Fibroblast of skin of abdomen (primary cell): ENCODE measurements around the gene OPCML.

Source experiments
- DNase-seq: peaks from one replicate; pipeline ENCODE4 v3.0.0-alpha.2; 2013

Gene OPCML

GRCh38 chr11:132523929-132524328 is 1008.4 kb downstream of the OPCML start:
- no peak for DNase-seq

GRCh38 chr11:132520199-132520598 is 1012.1 kb downstream of the OPCML start:
- DNase-seq = peak; percentile 79

DNA sequence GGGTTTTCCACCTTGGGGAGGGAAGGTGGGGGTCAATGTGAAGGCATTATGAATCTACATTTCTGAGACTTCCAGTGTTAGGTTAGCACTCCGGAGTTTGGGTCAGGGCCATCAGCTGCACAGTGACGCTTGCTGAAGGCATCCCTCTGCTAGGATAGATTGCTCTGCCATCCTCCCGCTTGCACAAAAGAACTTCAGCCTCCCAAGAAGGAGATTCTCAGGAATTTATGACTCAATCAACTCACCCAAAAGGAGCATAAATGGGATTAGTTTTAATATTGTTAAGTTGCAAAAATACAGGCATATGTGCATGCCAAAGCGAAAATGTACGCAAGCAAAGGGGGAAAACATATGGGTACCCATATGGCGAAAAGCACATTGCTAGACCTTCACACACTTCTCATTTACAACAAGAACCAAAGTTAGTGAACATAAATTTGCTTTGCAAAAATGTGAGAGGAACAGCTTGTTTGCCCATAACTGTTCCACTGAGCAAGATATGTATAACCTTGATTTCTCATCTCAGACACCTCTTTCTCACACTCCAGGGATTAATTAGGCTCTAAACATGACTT is 1013.0 kb downstream of the OPCML start:
- DNase-seq = peak; percentile 92

DNA sequence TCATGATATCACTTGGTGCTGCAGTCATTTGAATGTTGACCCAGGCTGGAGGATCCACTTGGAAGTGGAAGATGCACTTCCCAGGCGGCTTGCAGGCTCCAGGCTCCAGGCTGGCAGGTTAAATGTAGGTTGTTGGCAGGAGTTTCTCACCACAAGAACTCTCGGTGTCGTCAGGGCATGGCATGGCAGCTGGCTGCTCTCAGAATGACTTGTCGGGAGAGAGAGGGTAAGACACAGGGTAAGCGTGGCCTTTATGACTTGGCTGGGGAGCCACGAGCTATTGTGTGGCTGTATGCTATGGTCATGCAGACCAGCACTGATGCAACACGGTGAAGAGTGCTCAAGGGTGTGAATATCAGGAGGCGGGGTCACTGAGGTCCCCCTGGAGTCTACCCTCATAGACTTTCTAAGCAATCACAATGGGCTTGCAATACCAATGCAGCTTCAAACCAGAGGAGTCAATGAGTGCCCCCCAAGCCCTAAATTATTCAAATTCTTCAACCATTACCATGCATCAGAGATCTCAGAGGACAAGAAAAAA is 1027.7 kb downstream of the OPCML start:
- no peak for DNase-seq

GRCh38 chr11:132501356-132501755 is 1030.9 kb downstream of the OPCML start:
- no peak for DNase-seq

DNA sequence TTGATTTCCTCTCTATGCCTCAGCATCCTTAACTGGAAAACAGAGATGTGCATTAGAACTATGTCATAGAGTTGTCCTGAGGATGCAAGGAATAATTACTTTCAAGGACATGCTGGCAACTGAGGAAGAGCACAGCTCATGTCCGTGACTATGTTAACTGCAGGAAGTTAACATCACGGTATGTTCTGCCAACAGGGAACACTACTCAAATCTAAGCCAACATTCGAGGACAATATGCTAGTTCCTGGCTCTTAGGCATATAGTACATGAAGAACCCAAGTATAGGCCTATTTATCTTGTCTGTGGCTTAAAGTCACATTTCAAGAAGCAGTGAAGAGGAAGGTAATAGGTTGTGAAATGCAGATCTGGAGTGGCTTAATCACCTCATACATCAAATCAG is 1032.6 kb downstream of the OPCML start:
- no peak for DNase-seq

DNA sequence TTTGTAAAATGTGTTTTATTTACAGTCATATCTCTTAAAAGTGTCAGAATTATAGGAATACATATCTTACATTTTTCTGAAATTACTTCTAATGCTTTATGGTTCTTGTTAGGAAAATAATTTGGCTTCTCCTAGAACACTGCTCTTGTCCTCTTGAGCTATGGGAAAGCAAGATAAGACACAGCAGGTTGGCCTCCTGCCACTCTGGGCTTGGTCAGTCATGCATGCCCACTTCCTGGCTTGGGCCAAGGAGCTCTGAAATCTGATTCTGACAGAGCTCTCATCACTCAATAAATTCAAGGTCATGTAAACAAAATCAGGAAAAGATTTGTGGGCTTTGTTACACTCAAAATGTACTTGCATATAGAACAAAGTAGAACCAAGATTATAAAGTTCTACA is 1036.0 kb downstream of the OPCML start:
- DNase-seq = peak; percentile 28

DNA sequence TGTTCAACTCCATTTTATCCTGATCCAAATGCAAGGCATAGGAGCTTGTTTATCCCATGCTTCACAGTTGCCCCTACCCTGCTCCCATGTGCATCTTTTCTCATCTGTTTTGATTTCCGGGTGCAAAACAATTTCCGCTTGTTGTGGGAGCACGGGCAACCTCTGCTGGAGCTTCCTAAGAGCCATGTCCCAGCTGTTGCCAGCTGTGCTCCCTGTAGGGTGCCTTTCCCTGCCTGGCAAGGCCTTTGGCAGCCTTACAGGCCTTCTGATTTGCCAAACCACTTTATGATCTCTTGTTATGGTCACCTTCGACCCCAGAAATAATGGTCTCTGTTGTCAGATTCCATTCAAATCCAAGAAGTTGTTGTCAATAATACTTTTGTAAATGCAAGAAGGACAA is 1038.5 kb downstream of the OPCML start:
- DNase-seq = no peak

DNA sequence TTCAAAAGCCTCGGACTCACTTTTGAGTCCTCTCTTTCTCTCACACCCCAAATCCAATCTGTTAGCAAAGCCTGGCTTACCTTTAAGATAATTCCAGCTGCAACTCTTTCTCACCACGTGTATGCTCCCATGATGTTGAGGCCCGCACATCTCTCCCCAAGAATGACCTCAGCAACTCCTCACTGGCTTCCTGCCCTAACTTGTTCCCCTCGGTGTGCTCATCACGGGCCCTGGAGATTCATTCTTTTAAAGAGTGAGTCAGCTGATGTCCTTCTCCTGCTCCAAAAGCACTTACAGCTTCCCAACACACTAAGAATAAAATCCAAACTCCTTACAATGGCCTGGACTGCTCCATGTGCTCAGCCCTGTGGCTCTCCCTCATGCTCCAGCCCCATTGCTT is 1041.3 kb downstream of the OPCML start:
- peak; percentile 76 for DNase-seq

GRCh38 chr11:132486060-132486459 is 1046.2 kb downstream of the OPCML start:
- no peak for DNase-seq

DNA sequence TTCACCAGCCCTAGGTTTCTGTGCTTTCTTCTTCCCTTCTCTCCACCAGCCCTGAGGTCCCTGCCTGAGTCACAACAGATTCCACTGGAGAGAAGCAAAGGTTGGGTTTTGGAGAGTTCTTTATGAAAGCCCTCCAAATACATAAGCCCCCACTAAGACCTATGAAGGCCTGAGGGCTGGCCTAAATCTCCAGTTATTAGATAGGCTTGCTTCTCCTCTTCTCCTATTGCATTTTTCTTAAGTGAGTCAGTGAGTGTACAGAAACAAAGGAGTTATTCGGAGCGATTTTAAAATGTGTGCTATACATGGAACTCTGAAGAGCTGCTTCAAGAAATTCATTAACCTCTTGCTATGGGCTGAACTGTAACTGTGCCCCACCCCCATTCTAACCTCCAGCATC is 1057.3 kb downstream of the OPCML start:
- DNase-seq = peak; percentile 55

- DNase-seq = peak; percentile 58
Observed at GRCh38 chr11:132472411-132473172, 1059.7 kb downstream of the OPCML start.

DNA sequence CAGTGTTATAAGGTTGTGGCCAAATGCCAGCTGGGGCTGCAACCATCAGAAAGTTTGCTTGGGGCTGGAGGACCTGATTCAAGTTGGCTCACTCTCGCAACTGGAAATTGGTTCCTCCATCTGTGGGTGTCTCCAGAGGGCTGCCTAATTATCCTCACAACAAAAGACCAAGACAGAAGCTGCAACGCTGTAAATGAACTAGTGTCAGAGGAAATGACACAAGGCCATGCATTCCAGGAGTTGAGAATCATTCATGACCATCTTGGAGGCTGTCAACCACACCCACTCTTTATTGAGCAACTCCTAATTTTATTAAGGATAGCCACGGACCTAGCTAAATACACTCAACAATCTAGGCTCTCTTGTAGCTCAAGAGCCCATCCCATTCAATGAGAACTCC is 1060.8 kb downstream of the OPCML start:
- DNase-seq = peak; percentile 78

DNA sequence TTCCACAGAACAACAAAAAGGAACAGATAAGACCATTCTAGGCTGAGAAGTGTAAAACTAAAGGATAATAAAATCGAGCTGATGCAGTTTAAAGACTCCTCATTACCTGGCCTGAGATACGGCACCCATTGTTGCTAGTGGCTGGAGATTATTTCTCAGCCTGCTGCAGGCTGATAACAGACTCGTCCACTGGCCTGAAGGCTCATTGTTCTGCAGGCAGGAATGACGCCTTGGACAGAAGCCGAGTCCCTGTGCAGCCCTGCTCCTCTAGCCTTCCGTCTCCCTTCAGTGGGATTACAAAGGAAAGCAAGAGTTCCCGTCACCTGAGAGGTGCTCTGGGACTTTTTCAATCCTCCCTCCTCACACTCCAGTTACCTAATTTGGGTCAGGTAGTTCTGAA is 1065.3 kb downstream of the OPCML start:
- DNase-seq = no peak

- peak; percentile 14 for DNase-seq
Observed at GRCh38 chr11:132464939-132465338, 1067.4 kb downstream of the OPCML start.

GRCh38 chr11:132464003-132464342 is 1068.3 kb downstream of the OPCML start:
- DNase-seq = peak; percentile 68

GRCh38 chr11:132463295-132464002 is 1068.9 kb downstream of the OPCML start:
- no peak for DNase-seq

DNA sequence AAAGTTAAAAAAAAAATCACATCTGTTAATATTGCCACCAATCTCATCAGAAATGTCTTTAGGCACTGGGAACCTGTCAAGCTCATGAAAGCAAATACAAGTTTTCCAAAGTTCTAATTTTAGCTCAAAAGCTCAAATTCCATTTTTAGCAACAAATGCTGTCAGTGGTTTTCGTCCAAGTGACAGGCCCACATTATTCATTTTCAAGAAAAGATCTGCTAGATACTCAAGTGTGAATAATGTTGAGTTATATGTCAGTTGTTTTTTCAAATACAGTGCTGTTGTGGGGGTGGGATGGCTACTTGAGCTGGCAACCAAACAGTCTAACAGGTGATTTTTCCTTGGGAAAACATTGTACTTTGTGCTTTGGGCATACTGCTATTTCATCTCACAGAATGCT is 1072.6 kb downstream of the OPCML start:
- DNase-seq = no peak

DNA sequence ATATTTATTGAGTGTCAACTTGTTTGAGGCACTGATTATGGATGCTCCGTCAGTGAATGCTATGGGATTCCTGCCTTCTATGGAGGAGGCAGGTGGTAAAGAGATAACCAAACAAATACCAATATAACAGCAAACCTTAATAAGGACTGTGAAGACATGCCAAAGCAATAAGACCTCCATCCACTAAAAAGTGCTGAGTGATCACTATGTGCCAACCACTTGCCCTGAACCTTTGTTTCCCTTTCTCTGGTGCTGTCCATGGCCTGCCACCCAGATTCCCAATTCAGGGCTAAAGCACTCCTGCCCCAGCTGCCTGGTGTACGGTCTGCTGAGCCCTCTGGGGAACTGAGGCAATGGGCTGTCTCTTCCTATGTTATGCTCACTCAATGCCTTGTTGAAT is 1074.9 kb downstream of the OPCML start:
- no peak for DNase-seq

GRCh38 chr11:132456751-132457328 is 1075.5 kb downstream of the OPCML start:
- DNase-seq = peak; percentile 84

GRCh38 chr11:132455044-132455443 is 1077.3 kb downstream of the OPCML start:
- DNase-seq = no peak

DNA sequence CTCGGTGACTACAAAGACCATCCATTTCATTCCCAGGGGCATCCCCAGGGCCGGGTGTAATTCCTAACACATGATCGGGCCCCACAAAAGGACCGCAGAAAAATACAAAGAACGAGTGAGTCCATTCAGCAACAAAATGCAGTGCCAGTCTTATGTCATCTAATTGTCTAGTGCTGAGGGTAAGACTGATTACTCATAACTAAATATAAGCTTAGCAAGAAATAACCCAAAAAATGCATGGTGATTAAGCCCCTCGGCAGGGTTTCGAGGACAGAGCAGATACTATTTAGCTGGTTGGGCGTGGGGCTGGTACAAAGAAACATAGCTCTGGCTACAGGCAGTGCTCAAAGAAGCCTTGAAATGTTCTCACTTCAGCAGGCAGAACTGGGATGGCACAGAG is 1078.9 kb downstream of the OPCML start:
- DNase-seq = peak; percentile 76

- DNase-seq = peak; percentile 23
Observed at GRCh38 chr11:132452616-132453015, 1079.7 kb downstream of the OPCML start.
